ENCODE data around the gene DPP6. TPM values are rescaled to one million over a fixed set of nuclear protein-coding genes. Genes with fewer than 3 reads are reported as not detected.
A peak's percentile ranks its signal among the peaks of the same experiment; 100 is the strongest.

The DPP6 gene
- total RNA-seq, 1 donor from 2014 or later: 0.48 TPM

DNA sequence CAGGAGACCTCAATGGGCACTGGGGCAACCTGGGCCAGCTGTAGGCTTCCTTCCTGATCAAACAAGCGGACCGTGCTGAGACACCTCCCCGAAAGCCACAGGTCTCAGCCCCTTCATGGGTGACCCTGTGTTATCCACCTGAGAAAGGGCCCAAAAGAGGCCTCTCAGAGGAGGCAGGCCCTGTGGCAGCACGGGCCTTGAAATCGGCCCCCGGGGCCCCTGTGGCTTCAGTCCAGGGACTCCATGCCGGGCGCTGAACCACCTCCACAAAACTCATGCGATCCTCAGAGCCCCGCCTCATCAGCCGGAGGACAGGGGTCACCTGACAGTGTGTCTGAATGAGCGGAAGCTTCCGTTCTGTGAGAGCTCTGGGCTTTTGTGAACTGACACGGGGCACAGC, 643.6 kb downstream of the DPP6 start:
- Mint-ChIP-seq H3K36me3 (ENCODE audit: low read depth, unreplicated experiment) (no peaks in the 10 kb centered on the region), H3K27ac (ENCODE audit: unreplicated experiment) (no peak overlapping the region), H3K4me3 (ENCODE audit: unreplicated experiment) (no peak overlapping the region), H3K9me3 (ENCODE audit: unreplicated experiment) (no peaks in the 10 kb centered on the region), H3K4me1 (ENCODE audit: low read depth, unreplicated experiment) (peaks cover 6% of the 10 kb centered on the region), H3K27me3 (ENCODE audit: low read depth, unreplicated experiment) (peaks cover 4% of the 10 kb centered on the region)
- H3K9ac ChIP-seq (ENCODE audit: low read length): no peak overlapping the region
- DNase-seq (ENCODE audit: low read depth) (no peak), FAIRE-seq (no peak)
- no peaks in the 10 kb centered on the region for H3K36me3 ChIP-seq (ENCODE audit: insufficient read depth, low read length)
- H3K4me1 ChIP-seq (ENCODE audit: insufficient read depth, low read length): peaks cover 11% of the 10 kb centered on the region
- TF ChIP-seq EZH2 (IDR thresholded peaks at IDR 0.05; ENCODE audit: insufficient read depth, low read length): no peak
- TF ChIP-seq, protein P1, sequence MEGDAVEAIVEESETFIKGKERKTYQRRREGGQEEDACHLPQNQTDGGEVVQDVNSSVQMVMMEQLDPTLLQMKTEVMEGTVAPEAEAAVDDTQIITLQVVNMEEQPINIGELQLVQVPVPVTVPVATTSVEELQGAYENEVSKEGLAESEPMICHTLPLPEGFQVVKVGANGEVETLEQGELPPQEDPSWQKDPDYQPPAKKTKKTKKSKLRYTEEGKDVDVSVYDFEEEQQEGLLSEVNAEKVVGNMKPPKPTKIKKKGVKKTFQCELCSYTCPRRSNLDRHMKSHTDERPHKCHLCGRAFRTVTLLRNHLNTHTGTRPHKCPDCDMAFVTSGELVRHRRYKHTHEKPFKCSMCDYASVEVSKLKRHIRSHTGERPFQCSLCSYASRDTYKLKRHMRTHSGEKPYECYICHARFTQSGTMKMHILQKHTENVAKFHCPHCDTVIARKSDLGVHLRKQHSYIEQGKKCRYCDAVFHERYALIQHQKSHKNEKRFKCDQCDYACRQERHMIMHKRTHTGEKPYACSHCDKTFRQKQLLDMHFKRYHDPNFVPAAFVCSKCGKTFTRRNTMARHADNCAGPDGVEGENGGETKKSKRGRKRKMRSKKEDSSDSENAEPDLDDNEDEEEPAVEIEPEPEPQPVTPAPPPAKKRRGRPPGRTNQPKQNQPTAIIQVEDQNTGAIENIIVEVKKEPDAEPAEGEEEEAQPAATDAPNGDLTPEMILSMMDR (IDR thresholded peaks at IDR 0.05; ENCODE audit: insufficient read depth, low read depth, low read length): no peak
- H2AFZ ChIP-seq (ENCODE audit: low read depth, low read length): no peak overlapping the region
- H3K79me2 ChIP-seq (ENCODE audit: insufficient read depth, low read length): no peaks in the 10 kb centered on the region
- no peak overlapping the region for H3K4me2 ChIP-seq (ENCODE audit: low read length)
- H3K4me3 ChIP-seq (ENCODE audit: insufficient read depth, low read depth, low read length): no peak overlapping the region
- no peaks in the 10 kb centered on the region for H4K20me1 ChIP-seq (ENCODE audit: insufficient read depth, low read length)
- no peaks in the 10 kb centered on the region for H3K9me3 ChIP-seq (ENCODE audit: insufficient read depth, low read depth, low read length)
- H3K27ac ChIP-seq (ENCODE audit: low read depth, low read length): no peak overlapping the region
- no peaks in the 10 kb centered on the region for H3K27me3 ChIP-seq (ENCODE audit: insufficient read depth, low read length)

DNA sequence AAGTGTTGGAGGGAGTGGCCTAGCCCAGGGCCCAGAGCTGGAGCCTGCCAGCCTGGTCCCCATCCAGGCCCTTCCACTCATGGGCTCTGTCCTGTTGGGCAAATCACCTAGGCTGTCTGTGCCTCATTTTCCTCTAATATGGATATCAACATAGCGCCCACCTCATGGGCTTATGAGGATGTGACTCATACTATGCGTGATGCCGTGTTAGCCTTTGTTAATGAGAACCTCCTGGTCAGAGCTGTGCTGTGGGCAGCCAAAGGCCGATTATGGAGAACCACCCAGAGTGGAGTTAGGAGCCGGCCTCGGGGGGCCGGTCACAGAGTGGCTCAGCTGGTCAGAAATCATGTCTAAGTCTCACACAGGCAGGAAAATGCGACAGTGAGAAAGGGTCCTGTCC, 644.4 kb downstream of the DPP6 start:
- no peaks in the 10 kb centered on the region for H3K27me3 ChIP-seq (ENCODE audit: insufficient read depth, low read length)
- peaks cover 3% of the 10 kb centered on the region for H3K27me3 Mint-ChIP-seq (ENCODE audit: low read depth, unreplicated experiment)
- no peak overlapping the region for H2AFZ ChIP-seq (ENCODE audit: low read depth, low read length)
- H3K4me1 ChIP-seq (ENCODE audit: insufficient read depth, low read length): peaks cover 11% of the 10 kb centered on the region
- DNase-seq (ENCODE audit: low read depth): peak; percentile 43
- peak overlapping the region; percentile 10 for H3K4me2 ChIP-seq (ENCODE audit: low read length)
- H3K9me3 ChIP-seq (ENCODE audit: insufficient read depth, low read depth, low read length): no peaks in the 10 kb centered on the region
- no peaks in the 10 kb centered on the region for H3K36me3 ChIP-seq (ENCODE audit: insufficient read depth, low read length)
- no peaks in the 10 kb centered on the region for H4K20me1 ChIP-seq (ENCODE audit: insufficient read depth, low read length)
- no peaks in the 10 kb centered on the region for H3K9me3 Mint-ChIP-seq (ENCODE audit: unreplicated experiment)
- H3K27ac Mint-ChIP-seq (ENCODE audit: unreplicated experiment): no peak overlapping the region
- no peak overlapping the region for H3K9ac ChIP-seq (ENCODE audit: low read length)
- H3K79me2 ChIP-seq (ENCODE audit: insufficient read depth, low read length): no peaks in the 10 kb centered on the region
- no peak overlapping the region for H3K4me3 ChIP-seq (ENCODE audit: insufficient read depth, low read depth, low read length)
- no peak for FAIRE-seq
- TF ChIP-seq EZH2 (IDR thresholded peaks at IDR 0.05; ENCODE audit: insufficient read depth, low read length): no peak
- TF ChIP-seq, protein P1 (IDR thresholded peaks at IDR 0.05; ENCODE audit: insufficient read depth, low read depth, low read length): no peak
- H3K27ac ChIP-seq (ENCODE audit: low read depth, low read length): peak overlapping the region; percentile 33
- H3K36me3 Mint-ChIP-seq (ENCODE audit: low read depth, unreplicated experiment): no peaks in the 10 kb centered on the region
- peaks cover 6% of the 10 kb centered on the region for H3K4me1 Mint-ChIP-seq (ENCODE audit: low read depth, unreplicated experiment)
- no peak overlapping the region for H3K4me3 Mint-ChIP-seq (ENCODE audit: unreplicated experiment)

DNA sequence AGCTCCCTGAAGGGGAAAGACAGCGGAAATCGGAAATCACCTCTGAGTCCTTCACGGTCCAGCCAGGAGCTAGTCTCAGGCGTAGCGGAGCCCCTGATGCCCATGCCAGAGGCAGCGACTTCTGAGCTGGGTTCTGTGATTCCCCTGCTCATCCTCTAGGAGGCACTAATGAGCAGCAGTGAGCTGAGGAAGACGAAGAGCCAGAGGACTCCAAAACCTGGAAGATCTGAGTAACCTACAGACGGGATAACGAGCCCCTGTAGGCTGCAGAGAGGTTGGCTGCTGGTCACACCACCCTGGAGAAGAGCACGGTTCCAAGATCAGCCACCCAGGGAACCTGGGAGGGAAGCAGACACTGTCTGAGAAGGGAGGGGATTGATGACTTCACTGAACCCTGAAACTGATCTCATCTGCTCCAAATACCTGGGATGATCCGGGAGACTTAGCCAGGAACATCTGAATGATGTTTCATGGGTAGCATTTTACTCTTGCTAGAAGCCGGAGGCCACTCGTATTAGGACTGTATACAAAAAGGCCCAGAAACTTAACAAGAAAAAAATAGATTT, 646.6 kb downstream of the DPP6 start:
- Histone ChIP-seq H4K20me1 (ENCODE audit: insufficient read depth, low read length) (no peaks in the 10 kb centered on the region), H3K27ac (ENCODE audit: low read depth, low read length) (peak overlapping the region; percentile 38), H3K4me2 (ENCODE audit: low read length) (peak overlapping the region; percentile 52), H3K9ac (ENCODE audit: low read length) (no peak overlapping the region), H3K9me3 (ENCODE audit: insufficient read depth, low read depth, low read length) (no peaks in the 10 kb centered on the region), H2AFZ (ENCODE audit: low read depth, low read length) (peak overlapping the region; percentile 52), H3K4me1 (ENCODE audit: insufficient read depth, low read length) (peaks cover 11% of the 10 kb centered on the region), H3K36me3 (ENCODE audit: insufficient read depth, low read length) (no peaks in the 10 kb centered on the region), H3K79me2 (ENCODE audit: insufficient read depth, low read length) (no peaks in the 10 kb centered on the region), H3K4me3 (ENCODE audit: insufficient read depth, low read depth, low read length) (no peak overlapping the region), H3K27me3 (ENCODE audit: insufficient read depth, low read length) (no peaks in the 10 kb centered on the region)
- Mint-ChIP-seq H3K4me3 (ENCODE audit: unreplicated experiment) (no peak overlapping the region), H3K36me3 (ENCODE audit: low read depth, unreplicated experiment) (no peaks in the 10 kb centered on the region), H3K9me3 (ENCODE audit: unreplicated experiment) (peaks cover 3% of the 10 kb centered on the region), H3K27ac (ENCODE audit: unreplicated experiment) (peak overlapping the region; percentile 71), H3K4me1 (ENCODE audit: low read depth, unreplicated experiment) (peaks cover 6% of the 10 kb centered on the region), H3K27me3 (ENCODE audit: low read depth, unreplicated experiment) (peaks cover 3% of the 10 kb centered on the region)
- DNase-seq (ENCODE audit: low read depth) (no peak), FAIRE-seq (no peak)
- TF ChIP-seq EZH2 (IDR thresholded peaks at IDR 0.05; ENCODE audit: insufficient read depth, low read length): no peak
- TF ChIP-seq, protein P1 (IDR thresholded peaks at IDR 0.05; ENCODE audit: insufficient read depth, low read depth, low read length): peak; percentile 20
